Sigmoid colon (tissue), 7 donors: Measurements from ENCODE around the gene RSAD2. TPM values are rescaled to one million over a fixed set of nuclear protein-coding genes. Genes with fewer than 3 reads are reported as not detected.

Source experiments
- DNase-seq: peaks from one replicate; pipeline ENCODE4 v3.0.0-alpha.2; 2019
- H3K27ac ChIP-seq, 4 donors: fragments of 200-600 bp; sonication (generic); one replicate each; pipeline ENCODE4 v1.5.1; 2016 to 2019; ENCODE audit warnings: mild to moderate bottlenecking in 1 of 4
- H3K27me3 ChIP-seq, 3 donors: fragments of 200-600 bp; sonication (generic); one replicate each; pipeline ENCODE4 v1.5.1; 2019; ENCODE audit warnings: mild to moderate bottlenecking in 1 of 3
- H3K36me3 ChIP-seq, 4 donors: fragments of 200-600 bp; sonication (generic); one replicate each; pipeline ENCODE4 v1.5.1; 2016 to 2019
- H3K4me1 ChIP-seq, 4 donors: fragments of 200-600 bp; sonication (generic); one replicate each; pipeline ENCODE4 v1.5.1; 2017 to 2019
- H3K4me3 ChIP-seq, 4 donors: fragments of 200-600 bp; sonication (generic); one replicate each; pipeline ENCODE4 v1.5.1; 2017 to 2019; ENCODE audit warnings: mild to moderate bottlenecking in 2 of 4, moderate library complexity in 1 of 4
- H3K9me3 ChIP-seq, 4 donors: fragments of 200-600 bp in 3 of 4; sonication (generic) in 3 of 4; one replicate each; pipeline versions ENCODE4 v1.5.1 to v1.6.1; 2013 to 2019
- CTCF ChIP-seq, 4 experiments: fragments of 450-650 bp in 3 of 4; fragments of 200-600 bp in 1 of 4; IDR thresholded peaks; one replicate each; pipeline ENCODE4 v1.5.1; 2016 to 2019; ENCODE audit warnings: antibody characterized with exemption in 4 of 4, mild to moderate bottlenecking in 3 of 4, moderate library complexity in 2 of 4
- EP300 ChIP-seq, 4 donors: sonication (generic); formaldehyde crosslinking; IDR thresholded peaks; one replicate each; pipeline ENCODE4 v1.6.1; 2017; ENCODE audit warnings: antibody characterized with exemption in 4 of 4
- POLR2A ChIP-seq, 2 donors: fragments of 450-650 bp; IDR thresholded peaks; one replicate each; pipeline ENCODE4 v1.6.1; 2016; ENCODE audit warnings: antibody characterized with exemption in 2 of 2, mild to moderate bottlenecking in 2 of 2, moderate library complexity in 2 of 2
- POLR2AphosphoS5 ChIP-seq, 4 donors: sonication (generic); formaldehyde crosslinking; IDR thresholded peaks; one replicate each; pipeline ENCODE4 v1.6.1; 2017; ENCODE audit warnings: antibody characterized with exemption in 4 of 4
- WGBS, 2 donors: extraction: QIAGEN DNeasy Blood & Tissue Kit; methylation state at CpG; one replicate each; pipeline ENCODE4 v1.1.7; 2013; 5-methylcytosine and 5-hydroxymethylcytosine counted together
- intact Hi-C: fragments of 100-400 bp; cut with DNase I; formaldehyde crosslinking; loops from one replicate; pipeline ENCODE4 v1.15.1; 2023
- polyA plus RNA-seq, 3 donors: library from polyadenylated mRNA; stranded (reverse); fragments of 200-250 nt; gene quantifications; one replicate each; pipeline ENCODE4 v1.2.3, GENCODE V29; 2013
- total RNA-seq, 4 donors: library from RNA; depleted of rRNA; stranded (reverse); fragments of >200 nt; gene quantifications; one replicate each; pipeline ENCODE4 v1.1.0, GENCODE V29; 2016
- donor health status: healthy with polysubstance abuse.
- donor health status: Bipolar disorder and iron deficiency.
- donor health status: healthy.

RSAD2 gene
- total and polyA plus RNA-seq, 7 donors, result 1.2 to 22.3 (median 12.5) TPM

- DNase-seq, result no peak
- no peak for TF ChIP-seq EP300 (IDR thresholded peaks at IDR 0.05)
- TF ChIP-seq POLR2A (IDR thresholded peaks at IDR 0.05), result no peak
- TF ChIP-seq CTCF (IDR thresholded peaks at IDR 0.05), result no peak
- no peak for TF ChIP-seq POLR2AphosphoS5 (IDR thresholded peaks at IDR 0.05)
- peaks cover 0 to 26% (median 8%) of the 10 kb centered on the region in 4 donors for H3K4me1 ChIP-seq
- no peak overlapping the region for H3K27ac ChIP-seq
- H3K36me3 ChIP-seq, result no peaks in the 10 kb centered on the region
- WGBS, 2 donors, result 74 to 87% methylated on average over 7 of the region's 7 CpGs
- H3K27me3 ChIP-seq, result no peaks in the 10 kb centered on the region
- H3K4me3 ChIP-seq, result no peak overlapping the region
- intact Hi-C loops, result no loop called here
- H3K9me3 ChIP-seq, result no peaks in the 10 kb centered on the region
These were observed 47.4 kb downstream of the RSAD2 start for GRCh38 chr2:6924924-6925409.

GRCh38 chr2:6926071-6926732 is 48.6 kb downstream of the RSAD2 start:
- H3K27ac ChIP-seq, result no peak overlapping the region
- no peaks in the 10 kb centered on the region for H3K27me3 ChIP-seq
- H3K4me3 ChIP-seq, result no peak overlapping the region
- intact Hi-C loops, result no loop called here
- no peaks in the 10 kb centered on the region for H3K9me3 ChIP-seq
- no peak for DNase-seq
- H3K4me1 ChIP-seq, result peaks cover 0 to 13% (median 8%) of the 10 kb centered on the region in 4 donors
- no peak for TF ChIP-seq EP300 (IDR thresholded peaks at IDR 0.05)
- no peak for TF ChIP-seq POLR2AphosphoS5 (IDR thresholded peaks at IDR 0.05)
- no peak for TF ChIP-seq POLR2A (IDR thresholded peaks at IDR 0.05)
- no peaks in the 10 kb centered on the region for H3K36me3 ChIP-seq
- WGBS, 2 donors, result 88 to 89% methylated on average over 14 of the region's 14 CpGs

GRCh38 chr2:6927186-6927585 is 49.6 kb downstream of the RSAD2 start:
- Histone ChIP-seq H3K36me3 (no peaks in the 10 kb centered on the region), H3K4me3 (no peak overlapping the region), H3K27me3 (no peaks in the 10 kb centered on the region), H3K27ac (peak overlapping the region in 2 of 4 donors; percentile 10 to 20), H3K9me3 (no peaks in the 10 kb centered on the region), H3K4me1 (peaks cover 0 to 13% (median 8%) of the 10 kb centered on the region in 4 donors)
- DNase-seq, result no peak
- no peak for TF ChIP-seq POLR2AphosphoS5 (IDR thresholded peaks at IDR 0.05)
- TF ChIP-seq CTCF (IDR thresholded peaks at IDR 0.05), result no peak
- no peak for TF ChIP-seq POLR2A (IDR thresholded peaks at IDR 0.05)
- intact Hi-C loops, result no loop called here
- 26 to 57% methylated on average over 3 of the region's 3 CpGs for WGBS, 2 donors

- no peak for TF ChIP-seq EP300 (IDR thresholded peaks at IDR 0.05)
- TF ChIP-seq POLR2AphosphoS5 (IDR thresholded peaks at IDR 0.05), result no peak
- TF ChIP-seq POLR2A (IDR thresholded peaks at IDR 0.05), result no peak
- TF ChIP-seq CTCF (IDR thresholded peaks at IDR 0.05), result no peak
- Histone ChIP-seq H3K27me3 (no peaks in the 10 kb centered on the region), H3K36me3 (no peaks in the 10 kb centered on the region), H3K4me1 (peaks cover 0 to 13% (median 8%) of the 10 kb centered on the region in 4 donors), H3K9me3 (no peaks in the 10 kb centered on the region), H3K4me3 (no peak overlapping the region), H3K27ac (no peak overlapping the region)
- no peak for DNase-seq
- intact Hi-C loops, result no loop called here
- WGBS, 2 donors, result 93 to 94% methylated on average over 3 of the region's 3 CpGs
These were observed 50.2 kb downstream of the RSAD2 start for GRCh38 chr2:6927753-6928152.

- no peak for DNase-seq
- no peak overlapping the region for H3K27ac ChIP-seq
- no peaks in the 10 kb centered on the region for H3K9me3 ChIP-seq
- WGBS, 2 donors, result 82 to 92% methylated on average over 9 of the region's 9 CpGs
- no peak overlapping the region for H3K4me3 ChIP-seq
- H3K4me1 ChIP-seq, result peaks cover 0 to 13% (median 8%) of the 10 kb centered on the region in 4 donors
- TF ChIP-seq POLR2A (IDR thresholded peaks at IDR 0.05) (no peak), CTCF (IDR thresholded peaks at IDR 0.05) (no peak), POLR2AphosphoS5 (IDR thresholded peaks at IDR 0.05) (no peak), EP300 (IDR thresholded peaks at IDR 0.05) (no peak)
- H3K36me3 ChIP-seq, result no peaks in the 10 kb centered on the region
- intact Hi-C loops, result no loop called here
- no peaks in the 10 kb centered on the region for H3K27me3 ChIP-seq
These were observed 50.9 kb downstream of the RSAD2 start for GRCh38 chr2:6928452-6928851.
